Fibroblast of pulmonary artery (primary cell): Measurements from ENCODE around the gene RHOB.

Experiments
- DNase-seq: peaks from one replicate; pipeline ENCODE4 v3.0.0-alpha.2; 2010; ENCODE audit warnings: low read depth
- H3K4me3 ChIP-seq: replicated peaks from 2 replicates; pipeline ENCODE4 v1.5.1; 2011; ENCODE audit warnings: low read depth, mild to moderate bottlenecking, control low read depth, low read length, moderate library complexity
- CTCF ChIP-seq: IDR thresholded peaks from 2 replicates; pipeline ENCODE4 v1.5.1; 2011; ENCODE audit warnings: mild to moderate bottlenecking, control low read depth, low read length, inconsistent platforms; ENCODE audit errors: missing control alignments

Gene RHOB

GRCh38 chr2:20476950-20477349, 30.1 kb downstream of the RHOB start:
- DNase-seq: no peak
- TF ChIP-seq CTCF: no peak
- H3K4me3 ChIP-seq: no peak overlapping the region

DNA sequence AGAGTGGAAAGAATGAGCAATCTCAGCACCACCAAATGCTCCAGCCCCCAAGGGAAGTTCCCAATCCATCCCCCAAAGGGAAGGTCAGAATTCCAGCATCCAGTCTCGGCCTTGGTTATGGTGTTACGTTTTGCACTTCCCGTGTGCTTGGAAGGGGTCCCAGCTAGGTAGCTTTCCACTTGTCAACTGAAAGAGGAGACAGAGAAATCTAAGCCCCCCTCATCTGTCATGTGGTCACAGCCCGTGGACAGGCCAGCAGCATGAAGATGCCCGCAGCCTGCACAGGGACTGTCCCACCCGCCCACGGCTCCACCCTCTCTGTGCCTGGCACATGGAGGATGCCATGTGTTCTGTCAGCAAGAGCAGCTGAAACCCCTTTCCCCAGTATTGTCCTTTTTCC, 32.1 kb downstream of the RHOB start:
- TF ChIP-seq CTCF: no peak
- H3K4me3 ChIP-seq: no peak overlapping the region
- no peak for DNase-seq

GRCh38 chr2:20479835-20480234, 33.0 kb downstream of the RHOB start:
- no peak for DNase-seq

GRCh38 chr2:20480913-20481312, 34.0 kb downstream of the RHOB start:
- no peak overlapping the region for H3K4me3 ChIP-seq
- TF ChIP-seq CTCF: no peak
- DNase-seq: no peak

More at GRCh38 chr2:20479835-20480234, 33.0 kb downstream of the RHOB start:
- H3K4me3 ChIP-seq: no peak overlapping the region
- no peak for TF ChIP-seq CTCF

DNA sequence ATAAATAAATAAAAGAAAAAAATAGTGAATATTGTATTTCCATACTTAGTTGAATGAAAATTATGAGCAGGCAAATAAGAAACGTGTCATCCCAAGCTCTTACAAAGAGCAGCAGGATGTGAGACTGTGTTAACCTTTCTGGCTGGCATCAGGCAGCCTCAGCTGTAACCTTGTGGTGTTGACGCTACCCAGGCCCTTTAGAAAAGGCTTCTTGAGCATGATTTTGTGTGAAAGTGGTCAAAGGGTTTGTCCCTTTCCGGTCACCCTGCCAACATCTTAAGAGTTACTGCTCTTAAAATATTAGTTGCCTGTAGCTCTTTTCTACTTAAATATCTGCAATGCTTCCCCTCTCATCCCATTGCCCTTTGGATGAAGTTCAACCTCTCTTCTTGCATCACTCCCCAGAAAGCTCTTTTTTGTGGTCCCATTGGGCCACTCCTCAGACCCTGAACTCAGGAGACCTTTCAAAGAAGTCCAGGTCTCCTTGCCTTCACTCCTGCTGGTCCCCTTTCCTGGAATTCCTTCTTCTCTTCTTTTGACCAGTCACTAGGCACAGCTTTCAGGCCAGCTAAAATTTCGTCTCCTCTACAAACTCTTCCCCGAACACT, 35.0 kb downstream of the RHOB start:
- H3K4me3 ChIP-seq: no peak overlapping the region
- no peak for DNase-seq
- TF ChIP-seq CTCF: no peak

GRCh38 chr2:20482725-20483124, 35.9 kb downstream of the RHOB start:
- H3K4me3 ChIP-seq: no peak overlapping the region
- no peak for DNase-seq
- TF ChIP-seq CTCF: no peak

- no peak for TF ChIP-seq CTCF
- no peak for DNase-seq
These were observed 36.5 kb downstream of the RHOB start for GRCh38 chr2:20483194-20483895.

More at GRCh38 chr2:20483194-20483895, 36.5 kb downstream of the RHOB start:
- H3K4me3 ChIP-seq: no peak overlapping the region
